GM19035 (cell line): Measurements from ENCODE around the gene FEZF1.

Experiments
- ATAC-seq: cut with Tn5 transposase; IDR thresholded peaks from one replicate; pipeline ENCODE4 v1.9.1; 2021; ENCODE audit not compliant: unreplicated experiment

Gene FEZF1

DNA sequence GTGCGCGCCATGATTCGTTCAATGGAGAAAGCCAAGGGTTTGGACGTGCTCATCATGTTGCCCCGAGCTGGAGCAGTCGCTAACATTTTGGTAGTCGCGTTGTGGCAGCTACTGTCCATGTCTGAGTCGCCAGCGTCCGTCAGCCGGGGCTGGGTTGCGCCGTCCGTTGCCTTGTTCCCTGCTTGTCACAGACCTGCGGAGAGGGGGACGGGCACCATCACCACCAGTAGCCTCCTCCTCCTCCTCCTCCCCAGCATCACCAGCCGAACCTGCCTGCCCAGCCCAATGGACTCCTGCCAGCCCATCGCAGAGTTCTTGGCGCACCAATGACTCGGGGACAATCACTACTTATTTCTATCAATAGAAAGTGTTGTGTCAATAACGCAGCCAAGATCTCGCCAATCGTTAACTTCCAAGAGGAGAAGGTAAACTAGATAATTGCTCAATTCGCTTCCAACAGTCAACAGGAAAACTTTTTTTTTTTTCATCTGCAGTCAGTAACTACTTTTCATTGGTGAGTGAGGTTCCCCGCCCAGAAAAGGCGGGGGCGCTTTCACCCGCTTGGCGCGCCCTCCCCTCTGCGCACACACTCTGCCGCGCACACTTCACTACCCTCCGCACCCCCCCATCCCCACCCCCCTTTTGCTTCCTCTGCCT is at the start of gene FEZF1:
FEZF1 (minus strand) TSS at position 432 of the 657 bp plus-strand sequence; CDS start at position 119, 313 bp downstream.
- ATAC-seq, result no peak

- ATAC-seq, result no peak
Measured at GRCh38 chr7:122352454-122352853, 47.9 kb upstream of the FEZF1 start.

DNA sequence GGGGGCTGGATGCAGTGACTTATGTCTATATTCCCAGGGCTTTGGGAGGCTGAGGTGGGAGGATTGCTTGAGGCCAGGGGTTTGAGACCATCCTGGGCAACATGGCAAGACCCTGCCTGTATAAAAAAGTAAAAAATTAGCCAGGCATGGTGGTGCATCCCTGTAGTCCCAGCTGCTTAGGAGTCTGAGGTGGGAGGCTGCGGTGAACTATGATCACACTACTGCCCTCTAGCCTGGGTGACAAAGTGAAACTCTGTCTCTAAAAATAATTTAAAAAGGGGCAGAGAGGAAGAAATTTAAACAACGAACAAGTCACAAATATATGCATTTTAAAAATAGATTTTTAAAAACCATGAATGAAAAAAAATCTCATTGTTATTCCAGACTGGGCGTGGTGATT is 46.2 kb upstream of the FEZF1 start:
- no peak for ATAC-seq

- no peak for ATAC-seq
Measured at GRCh38 chr7:122344303-122344620, 39.7 kb upstream of the FEZF1 start.

- no peak for ATAC-seq
Measured at GRCh38 chr7:122343601-122344302, 39.2 kb upstream of the FEZF1 start.

GRCh38 chr7:122340427-122340826 is 35.9 kb upstream of the FEZF1 start:
- no peak for ATAC-seq

GRCh38 chr7:122339145-122339904 is 34.8 kb upstream of the FEZF1 start:
- no peak for ATAC-seq

- ATAC-seq, result no peak
Measured at GRCh38 chr7:122337011-122337410, 32.5 kb upstream of the FEZF1 start.

- ATAC-seq, result no peak
Measured at GRCh38 chr7:122329145-122329802, 24.7 kb upstream of the FEZF1 start.

GRCh38 chr7:122327969-122328368 is 23.4 kb upstream of the FEZF1 start:
- no peak for ATAC-seq

GRCh38 chr7:122316467-122317388 is 12.2 kb upstream of the FEZF1 start:
- no peak for ATAC-seq

- ATAC-seq, result no peak
Measured at GRCh38 chr7:122315507-122316466, 11.2 kb upstream of the FEZF1 start.

DNA sequence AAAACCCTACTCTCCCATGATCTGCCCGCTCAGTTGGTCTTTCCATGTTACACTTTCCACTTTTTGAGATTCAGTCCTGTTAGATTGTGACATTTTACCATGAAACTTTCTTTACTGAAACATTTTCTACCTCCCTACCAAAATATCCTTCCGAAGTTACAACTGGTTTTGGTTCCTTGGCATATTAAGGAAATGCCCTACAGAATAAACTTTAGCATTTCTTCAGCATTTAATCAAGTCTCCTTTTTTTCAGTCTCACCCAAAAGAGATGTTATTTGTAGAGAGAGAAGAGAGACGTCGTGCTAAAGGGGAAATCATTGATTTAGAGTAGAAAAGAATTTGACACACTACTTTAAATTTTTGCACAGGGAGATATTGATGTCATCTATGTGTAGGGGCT is 9.7 kb upstream of the FEZF1 start:
- ATAC-seq, result no peak

GRCh38 chr7:122312789-122313188 is 8.2 kb upstream of the FEZF1 start:
- ATAC-seq, result no peak

DNA sequence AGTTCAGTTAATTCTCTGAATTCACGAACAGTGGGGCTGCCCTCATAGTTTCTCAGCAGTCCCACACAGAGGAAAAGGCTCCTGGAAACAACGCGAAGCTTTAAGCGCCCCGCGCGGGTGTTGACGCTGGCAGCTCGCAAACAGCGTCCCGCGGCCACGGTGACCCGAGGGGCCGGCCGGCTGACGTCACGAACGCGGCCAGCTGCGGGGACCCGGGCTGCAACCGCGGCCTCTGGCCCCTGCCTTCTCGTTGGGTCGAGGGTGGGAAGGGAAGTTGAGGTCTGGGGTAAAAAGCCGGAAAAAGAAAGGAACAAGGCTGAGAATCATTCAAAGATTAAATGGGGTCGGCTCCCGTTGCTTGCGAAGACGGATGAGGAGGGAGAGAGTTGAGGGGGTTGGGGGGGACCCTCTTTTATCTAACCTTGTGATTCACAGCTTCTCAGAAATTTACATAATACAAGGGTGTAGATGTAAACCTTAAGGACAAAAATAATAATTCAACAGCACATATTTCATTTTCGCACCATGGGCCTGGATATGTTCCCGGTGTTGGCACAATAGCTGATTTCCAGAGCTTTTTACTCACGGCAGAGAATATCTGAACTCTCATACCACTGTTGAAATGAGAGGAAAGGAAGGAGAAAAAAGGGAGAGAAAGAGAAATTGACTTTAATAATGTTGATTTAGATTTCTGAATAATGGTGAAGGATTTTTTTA is 7.3 kb upstream of the FEZF1 start:
- ATAC-seq, result no peak

DNA sequence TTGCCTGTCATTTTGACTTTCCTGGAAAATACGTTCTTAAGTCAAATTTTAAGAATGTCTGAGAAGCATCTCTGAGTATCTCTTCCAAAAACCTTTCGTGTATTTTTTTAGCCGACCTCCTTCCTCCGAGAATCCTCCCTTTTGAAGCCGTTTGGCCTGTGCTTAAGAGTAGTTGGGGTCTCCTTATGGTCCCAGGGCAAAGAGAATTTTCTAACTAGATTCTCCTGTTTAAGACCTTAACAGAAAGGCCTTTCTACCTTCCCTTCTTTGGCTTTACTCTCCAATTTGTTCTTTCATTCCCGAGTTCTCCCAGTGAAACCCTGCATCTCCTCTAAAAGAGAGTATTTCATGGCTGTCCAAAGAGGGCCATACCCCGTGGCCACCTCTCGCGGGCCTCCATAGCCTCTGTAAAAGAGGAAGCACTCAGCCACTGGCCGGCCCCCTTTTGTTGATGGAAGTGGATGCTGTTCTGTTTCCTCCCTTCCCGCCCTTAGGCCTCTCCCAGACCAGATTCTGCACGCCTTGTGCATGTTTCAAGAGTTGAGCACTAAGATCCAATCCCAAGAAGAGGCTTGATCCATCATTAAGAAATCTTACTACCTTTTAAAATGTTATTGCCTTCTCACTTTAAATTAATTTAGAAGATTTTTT is 6.6 kb upstream of the FEZF1 start:
- ATAC-seq, result no peak

GRCh38 chr7:122310119-122311021 is 5.8 kb upstream of the FEZF1 start:
- ATAC-seq, result peak; percentile 59
